Left lung (tissue), 10 donors: ENCODE data around the gene KL. TPM values are rescaled to one million over a fixed set of nuclear protein-coding genes. Genes with fewer than 3 reads are reported as not detected.

Source experiments
- ATAC-seq: fragments of 200-7000 bp; cut with Tn5 transposase; one replicate; pipeline ENCODE4 v1.9.1; 2020; ENCODE audit warnings: moderate library complexity
- DNase-seq, 4 donors: peaks; one replicate each; pipeline ENCODE4 v3.0.0-alpha.2; 2013 to 2020
- H3K27ac ChIP-seq, 2 donors: fragments of 200-600 bp; sonication (generic) in 1 of 2; one replicate each; pipeline versions ENCODE4 v1.5.0 to v1.8.0; 2020 to 2021
- H3K27me3 ChIP-seq, 2 donors: fragments of 200-600 bp; sonication (generic) in 1 of 2; one replicate each; pipeline versions ENCODE4 v1.5.0 to v1.8.0; 2020 to 2021
- H3K36me3 ChIP-seq, 2 donors: fragments of 200-600 bp; sonication (generic) in 1 of 2; one replicate each; pipeline versions ENCODE4 v1.5.0 to v1.8.0; 2020 to 2021
- H3K4me1 ChIP-seq, 2 donors: fragments of 200-600 bp; one replicate each; pipeline ENCODE4 v1.8.0; 2021
- H3K4me3 ChIP-seq, 2 donors: fragments of 200-600 bp; sonication (generic) in 1 of 2; one replicate each; pipeline versions ENCODE4 v1.5.0 to v1.8.0; 2020 to 2021; ENCODE audit warnings: mild to moderate bottlenecking in 1 of 2
- H3K9me3 ChIP-seq, 2 donors: fragments of 200-600 bp; sonication (generic) in 1 of 2; one replicate each; pipeline versions ENCODE4 v1.5.0 to v1.8.0; 2020 to 2021
- intact Hi-C, 2 donors: fragments of 100-400 bp; cut with DNase I; formaldehyde crosslinking; loops; one replicate each; pipeline versions ENCODE4 v1.11.2 to v1.14.2; 2022
- polyA plus RNA-seq, 6 donors: library from polyadenylated mRNA; unstranded; fragments of 120-200 nt; gene quantifications; one replicate each; pipeline ENCODE4 v1.2.1, GENCODE V29; 2013; ENCODE audit not compliant: insufficient read length in 6 of 6
- total RNA-seq, 2 donors: library from RNA; stranded (reverse); fragmentation: NEBNext Ultra II Directional; extraction: Animal tissue kit (Norgen Biotek cat#: 25700); gene quantifications; one replicate each; pipeline ENCODE4 v1.2.1, GENCODE V29; 2021
- TF ChIP-seq, protein P1 (sequence below), 2 donors: fragments of 200-600 bp; sonication (generic) in 1 of 2; IDR thresholded peaks; one replicate each; pipeline versions ENCODE4 v1.5.0 to v1.8.0; 2021; ENCODE audit warnings: antibody characterized with exemption in 2 of 2
- donor health status: DM: no; HTN: yes; CAD: no.
- donor health status: DM: no; HTN: no; CAD: no.

Gene KL
- total and polyA plus RNA-seq, 8 donors: 2.8 to 8.6 (median 8.0) TPM

- H3K4me1 ChIP-seq: no peaks in the 10 kb centered on the region
- ATAC-seq (no peak), DNase-seq (no peak)
- H3K9me3 ChIP-seq: no peaks in the 10 kb centered on the region
- H3K4me3 ChIP-seq: no peak overlapping the region
- no peaks in the 10 kb centered on the region for H3K27me3 ChIP-seq
- TF ChIP-seq, protein P1, sequence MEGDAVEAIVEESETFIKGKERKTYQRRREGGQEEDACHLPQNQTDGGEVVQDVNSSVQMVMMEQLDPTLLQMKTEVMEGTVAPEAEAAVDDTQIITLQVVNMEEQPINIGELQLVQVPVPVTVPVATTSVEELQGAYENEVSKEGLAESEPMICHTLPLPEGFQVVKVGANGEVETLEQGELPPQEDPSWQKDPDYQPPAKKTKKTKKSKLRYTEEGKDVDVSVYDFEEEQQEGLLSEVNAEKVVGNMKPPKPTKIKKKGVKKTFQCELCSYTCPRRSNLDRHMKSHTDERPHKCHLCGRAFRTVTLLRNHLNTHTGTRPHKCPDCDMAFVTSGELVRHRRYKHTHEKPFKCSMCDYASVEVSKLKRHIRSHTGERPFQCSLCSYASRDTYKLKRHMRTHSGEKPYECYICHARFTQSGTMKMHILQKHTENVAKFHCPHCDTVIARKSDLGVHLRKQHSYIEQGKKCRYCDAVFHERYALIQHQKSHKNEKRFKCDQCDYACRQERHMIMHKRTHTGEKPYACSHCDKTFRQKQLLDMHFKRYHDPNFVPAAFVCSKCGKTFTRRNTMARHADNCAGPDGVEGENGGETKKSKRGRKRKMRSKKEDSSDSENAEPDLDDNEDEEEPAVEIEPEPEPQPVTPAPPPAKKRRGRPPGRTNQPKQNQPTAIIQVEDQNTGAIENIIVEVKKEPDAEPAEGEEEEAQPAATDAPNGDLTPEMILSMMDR (IDR thresholded peaks at IDR 0.05): no peak
- no peak overlapping the region for H3K27ac ChIP-seq
- H3K36me3 ChIP-seq: no peaks in the 10 kb centered on the region
- intact Hi-C loops: no loop called here
Measured at GRCh38 chr13:33076001-33076992, 60.1 kb downstream of the KL start.

DNA sequence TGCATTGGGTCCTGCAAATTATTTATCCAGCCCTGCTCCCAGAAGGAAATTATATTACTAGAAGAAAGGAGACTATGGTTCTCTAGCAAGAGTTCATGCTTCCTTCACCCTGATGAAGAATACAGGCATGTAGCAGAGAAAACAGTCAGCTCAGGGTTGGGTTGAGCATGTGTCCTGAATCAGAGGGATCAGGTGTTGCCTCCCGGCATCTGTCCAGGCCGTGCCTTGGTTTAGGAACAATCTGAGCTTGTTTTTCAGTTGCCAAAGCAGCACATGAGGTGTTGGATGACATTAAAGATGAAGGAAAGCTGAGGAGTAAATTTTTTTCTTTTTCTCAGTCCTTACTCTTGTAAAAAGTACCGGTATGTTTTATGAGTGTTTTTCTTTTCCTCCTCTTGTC is 62.0 kb downstream of the KL start:
- no peak for DNase-seq
- ATAC-seq: no peak
- intact Hi-C loops: no loop called here
- Histone ChIP-seq H3K36me3 (no peaks in the 10 kb centered on the region), H3K27ac (no peak overlapping the region), H3K4me3 (no peak overlapping the region), H3K27me3 (no peaks in the 10 kb centered on the region), H3K9me3 (no peaks in the 10 kb centered on the region), H3K4me1 (no peaks in the 10 kb centered on the region)
- TF ChIP-seq, protein P1 (IDR thresholded peaks at IDR 0.05): no peak

DNA sequence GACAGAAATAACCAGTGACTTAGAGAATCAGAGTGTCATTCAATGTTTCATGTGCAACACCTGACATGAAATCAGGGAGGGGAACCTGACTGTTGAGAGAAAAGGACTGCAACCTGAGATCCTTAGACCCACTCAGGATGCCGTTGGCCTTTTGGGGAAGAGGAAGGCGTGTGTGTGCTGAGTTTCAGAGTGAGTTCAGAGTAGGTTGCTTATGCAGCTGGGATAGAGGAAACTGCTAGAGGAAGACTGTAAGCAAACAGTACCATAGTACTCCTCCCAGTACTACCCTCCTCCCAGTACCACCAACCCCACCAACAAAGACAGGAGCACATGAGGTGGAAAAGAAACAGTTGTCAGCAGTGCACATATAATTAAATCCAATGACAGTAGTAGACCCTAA is 63.7 kb downstream of the KL start:
- ATAC-seq: no peak
- no peak for DNase-seq

GRCh38 chr13:33080972-33081590 is 64.9 kb downstream of the KL start:
- no peak for ATAC-seq
- Histone ChIP-seq H3K4me1 (no peaks in the 10 kb centered on the region), H3K27me3 (no peaks in the 10 kb centered on the region), H3K9me3 (no peaks in the 10 kb centered on the region), H3K27ac (no peak overlapping the region), H3K4me3 (no peak overlapping the region), H3K36me3 (no peaks in the 10 kb centered on the region)
- TF ChIP-seq, protein P1 (IDR thresholded peaks at IDR 0.05): no peak
- intact Hi-C loops: no loop called here
- DNase-seq: no peak

More for the DNA sequence above, 63.7 kb downstream of the KL start:
- intact Hi-C loops: no loop called here
- Histone ChIP-seq H3K9me3 (no peaks in the 10 kb centered on the region), H3K4me1 (no peaks in the 10 kb centered on the region), H3K27me3 (no peaks in the 10 kb centered on the region), H3K27ac (no peak overlapping the region), H3K4me3 (no peak overlapping the region), H3K36me3 (no peaks in the 10 kb centered on the region)
- TF ChIP-seq, protein P1 (IDR thresholded peaks at IDR 0.05): no peak

GRCh38 chr13:33081666-33082065 is 65.4 kb downstream of the KL start:
- ATAC-seq (no peak), DNase-seq (no peak)
- Histone ChIP-seq H3K9me3 (no peaks in the 10 kb centered on the region), H3K27ac (no peak overlapping the region), H3K27me3 (no peaks in the 10 kb centered on the region), H3K4me1 (no peaks in the 10 kb centered on the region), H3K4me3 (no peak overlapping the region), H3K36me3 (no peaks in the 10 kb centered on the region)
- TF ChIP-seq, protein P1 (IDR thresholded peaks at IDR 0.05): no peak
- intact Hi-C loops: no loop called here
